NT2/D1 (cell line): ENCODE results near the gene ELF2.

Experiments
- YY1 ChIP-seq: IDR thresholded peaks from 2 replicates; pipeline ENCODE4 v1.6.1; 2011; ENCODE audit not compliant: insufficient read length, insufficient read depth
- ZNF274 ChIP-seq: IDR thresholded peaks from 2 replicates; pipeline ENCODE4 v1.6.1; 2011; ENCODE audit warnings: mild to moderate bottlenecking, low read depth, low read length

DNA sequence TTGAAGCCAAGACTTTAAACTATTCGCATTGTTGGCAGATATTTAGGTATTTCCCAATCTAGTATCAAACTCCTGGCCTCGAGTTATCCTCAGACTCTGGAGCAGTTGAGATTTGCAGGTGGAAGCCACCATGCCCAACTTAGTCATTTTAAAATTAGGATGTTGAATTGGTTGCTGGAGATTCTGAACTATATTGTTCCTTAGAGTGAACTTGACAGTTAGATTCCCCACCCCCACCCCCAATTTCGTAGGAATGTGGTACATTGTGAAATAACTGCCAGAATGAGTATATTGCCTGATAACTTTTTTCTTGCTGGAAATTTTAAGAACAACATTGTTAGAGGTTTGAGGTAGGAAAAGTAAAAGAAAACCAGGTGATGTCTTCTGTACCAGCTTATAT lies 159.2 kb downstream of the ELF2 start:
- TF ChIP-seq YY1 (no peak), ZNF274 (no peak)
